Activated CD8-positive, alpha-beta T cell treated with anti-CD3 and anti-CD28 coated beads for 36 hours (primary cell): ENCODE data around the gene RAPGEF2. TPM values are rescaled to one million over a fixed set of nuclear protein-coding genes. Genes with fewer than 3 reads are reported as not detected.

Source experiments
- ATAC-seq: fragments of 200-7000 bp; cut with Tn5 transposase; one replicate; pipeline ENCODE4 v1.10.0; 2021; ENCODE audit warnings: mild to moderate bottlenecking, moderate library complexity
- CTCF ChIA-PET: fragments of 350-600 bp; sonication (Branson Sonifier 250); formaldehyde crosslinking; loops from one replicate; lab custom pipeline; 2021; ENCODE audit warnings: antibody characterized with exemption; lab: Charles Lee
- POLR2A ChIA-PET: fragments of 350-600 bp; sonication (Branson Sonifier 250); formaldehyde crosslinking; loops from one replicate; lab custom pipeline; 2021; ENCODE audit warnings: antibody characterized with exemption; lab: Charles Lee
- DNase-seq: peaks from one replicate; pipeline ENCODE4 v3.0.0-alpha.2; 2020
- H3K27ac Mint-ChIP-seq: one replicate; pipeline ENCODE4 v1.8.0; 2021; ENCODE audit warnings: mild to moderate bottlenecking, mixed read lengths
- H3K27me3 Mint-ChIP-seq: one replicate; pipeline ENCODE4 v1.8.0; 2021; ENCODE audit warnings: mixed read lengths
- H3K36me3 Mint-ChIP-seq: one replicate; pipeline ENCODE4 v1.8.0; 2021; ENCODE audit warnings: low read depth, mixed read lengths
- H3K4me1 Mint-ChIP-seq: one replicate; pipeline ENCODE4 v1.8.0; 2021; ENCODE audit warnings: low read depth, mixed read lengths
- H3K4me3 Mint-ChIP-seq: one replicate; pipeline ENCODE4 v1.8.0; 2021; ENCODE audit warnings: mild to moderate bottlenecking, moderate library complexity, mixed read lengths
- H3K9me3 Mint-ChIP-seq: one replicate; pipeline ENCODE4 v1.8.0; 2021; ENCODE audit warnings: mixed read lengths
- intact Hi-C: fragments of 100-400 bp; cut with micrococcal nuclease; formaldehyde crosslinking; loops from one replicate; pipeline ENCODE4 v1.10.0; 2022
- total RNA-seq, 2 experiments: library from RNA; stranded (reverse); gene quantifications; one replicate each; pipeline ENCODE4 v1.2.3, GENCODE V29; 2021
- TF ChIP-seq, protein P1 (sequence below): fragments of 200-600 bp; IDR thresholded peaks from one replicate; pipeline ENCODE4 v1.8.0; 2022; ENCODE audit warnings: antibody characterized with exemption, mild to moderate bottlenecking

The RAPGEF2 gene
- total RNA-seq, 2 experiments from 2014 or later: 13.7 to 14.8 TPM

DNA sequence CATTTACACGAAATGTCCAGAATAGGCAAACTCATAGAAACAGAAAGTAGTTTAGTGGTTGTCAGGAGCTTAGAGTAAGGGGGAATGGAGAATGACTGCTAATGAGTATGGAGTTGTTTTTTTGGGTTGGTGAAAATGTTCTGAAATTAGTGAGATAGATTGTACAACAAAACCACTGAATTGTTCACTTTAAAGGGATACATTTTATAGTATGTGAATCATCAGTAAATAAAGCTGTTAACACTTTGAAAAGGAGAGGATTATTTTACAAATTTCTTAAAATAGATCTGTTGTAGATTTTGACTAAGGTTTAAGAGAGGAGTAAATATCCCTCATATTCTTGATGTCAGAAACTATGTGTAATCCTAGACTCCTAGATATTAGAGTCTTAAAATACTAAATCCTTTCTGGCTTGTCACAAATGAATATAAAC lies 82.7 kb downstream of the RAPGEF2 start:
- peaks cover 1% of the 10 kb centered on the region for H3K9me3 Mint-ChIP-seq
- H3K27ac Mint-ChIP-seq: no peak overlapping the region
- ATAC-seq (peak; percentile 39), DNase-seq (no peak)
- ChIA-PET POLR2A (no interaction called here), CTCF (interaction anchor here (1.1 kb wide), 2 partner anchors 16 to 17 kb away, joined by 3 read pairs; no protein-coding TSS in a partner anchor)
- TF ChIP-seq, protein P1, sequence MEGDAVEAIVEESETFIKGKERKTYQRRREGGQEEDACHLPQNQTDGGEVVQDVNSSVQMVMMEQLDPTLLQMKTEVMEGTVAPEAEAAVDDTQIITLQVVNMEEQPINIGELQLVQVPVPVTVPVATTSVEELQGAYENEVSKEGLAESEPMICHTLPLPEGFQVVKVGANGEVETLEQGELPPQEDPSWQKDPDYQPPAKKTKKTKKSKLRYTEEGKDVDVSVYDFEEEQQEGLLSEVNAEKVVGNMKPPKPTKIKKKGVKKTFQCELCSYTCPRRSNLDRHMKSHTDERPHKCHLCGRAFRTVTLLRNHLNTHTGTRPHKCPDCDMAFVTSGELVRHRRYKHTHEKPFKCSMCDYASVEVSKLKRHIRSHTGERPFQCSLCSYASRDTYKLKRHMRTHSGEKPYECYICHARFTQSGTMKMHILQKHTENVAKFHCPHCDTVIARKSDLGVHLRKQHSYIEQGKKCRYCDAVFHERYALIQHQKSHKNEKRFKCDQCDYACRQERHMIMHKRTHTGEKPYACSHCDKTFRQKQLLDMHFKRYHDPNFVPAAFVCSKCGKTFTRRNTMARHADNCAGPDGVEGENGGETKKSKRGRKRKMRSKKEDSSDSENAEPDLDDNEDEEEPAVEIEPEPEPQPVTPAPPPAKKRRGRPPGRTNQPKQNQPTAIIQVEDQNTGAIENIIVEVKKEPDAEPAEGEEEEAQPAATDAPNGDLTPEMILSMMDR: no peak
- no peaks in the 10 kb centered on the region for H3K36me3 Mint-ChIP-seq
- peaks cover 10% of the 10 kb centered on the region for H3K4me1 Mint-ChIP-seq
- no peak overlapping the region for H3K4me3 Mint-ChIP-seq
- intact Hi-C loops: no loop called here
- H3K27me3 Mint-ChIP-seq: no peaks in the 10 kb centered on the region

DNA sequence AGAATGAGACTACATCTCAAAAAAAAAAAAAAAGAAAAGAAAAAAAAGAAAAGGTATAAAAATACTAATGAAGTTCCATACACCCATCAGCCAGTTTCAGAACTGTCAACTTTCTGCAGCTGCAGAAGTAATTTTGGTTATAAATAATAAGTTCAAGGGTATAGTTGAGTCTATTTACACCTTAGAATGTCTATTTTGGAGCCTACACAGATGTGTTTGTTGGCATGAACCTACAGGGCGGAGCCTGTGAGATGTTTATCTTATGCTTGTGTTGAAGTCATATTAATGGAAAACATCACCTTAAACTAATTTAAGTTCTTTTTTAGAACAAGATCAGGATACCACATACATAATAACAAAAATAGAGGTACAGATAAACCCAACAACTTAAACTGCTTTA lies 85.8 kb downstream of the RAPGEF2 start:
- ChIA-PET POLR2A (no interaction called here), CTCF (interaction anchor here (1.5 kb wide), 1 partner anchor 10 kb away, joined by 3 read pairs; no protein-coding TSS in a partner anchor)
- Mint-ChIP-seq H3K27me3 (no peaks in the 10 kb centered on the region), H3K4me1 (peaks cover 10% of the 10 kb centered on the region), H3K4me3 (no peak overlapping the region), H3K27ac (no peak overlapping the region), H3K36me3 (no peaks in the 10 kb centered on the region), H3K9me3 (no peaks in the 10 kb centered on the region)
- ATAC-seq (no peak), DNase-seq (no peak)
- intact Hi-C loops: no loop called here
- TF ChIP-seq, protein P1: no peak

DNA sequence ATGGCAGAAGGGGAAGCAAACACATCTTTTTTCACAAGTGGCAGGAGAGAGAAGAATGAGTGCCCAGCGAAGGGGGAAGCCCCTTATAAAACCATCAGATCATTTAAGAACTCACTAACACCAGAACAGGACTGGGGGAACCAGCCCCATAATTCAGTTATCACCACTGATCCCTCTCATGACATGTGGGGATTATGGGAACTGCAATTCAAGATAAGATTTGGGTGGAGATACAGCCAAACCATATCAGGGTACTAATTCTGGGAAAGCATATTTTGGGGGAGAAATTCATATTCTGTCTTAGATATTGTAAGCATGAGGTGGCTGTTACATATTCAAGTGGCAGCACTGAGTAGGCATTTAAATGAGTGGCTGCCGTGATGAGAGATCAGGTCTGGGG lies 87.8 kb downstream of the RAPGEF2 start:
- H3K9me3 Mint-ChIP-seq: no peaks in the 10 kb centered on the region
- H3K4me1 Mint-ChIP-seq: peaks cover 2% of the 10 kb centered on the region
- intact Hi-C loops: no loop called here
- ChIA-PET CTCF (interaction anchor here (1.3 kb wide), 1 partner anchor 12 kb away, joined by 4 read pairs; no protein-coding TSS in a partner anchor), POLR2A (no interaction called here)
- TF ChIP-seq, protein P1: no peak
- H3K4me3 Mint-ChIP-seq: no peak overlapping the region
- DNase-seq (no peak), ATAC-seq (no peak)
- H3K27me3 Mint-ChIP-seq: no peaks in the 10 kb centered on the region
- H3K36me3 Mint-ChIP-seq: no peaks in the 10 kb centered on the region
- H3K27ac Mint-ChIP-seq: no peak overlapping the region

DNA sequence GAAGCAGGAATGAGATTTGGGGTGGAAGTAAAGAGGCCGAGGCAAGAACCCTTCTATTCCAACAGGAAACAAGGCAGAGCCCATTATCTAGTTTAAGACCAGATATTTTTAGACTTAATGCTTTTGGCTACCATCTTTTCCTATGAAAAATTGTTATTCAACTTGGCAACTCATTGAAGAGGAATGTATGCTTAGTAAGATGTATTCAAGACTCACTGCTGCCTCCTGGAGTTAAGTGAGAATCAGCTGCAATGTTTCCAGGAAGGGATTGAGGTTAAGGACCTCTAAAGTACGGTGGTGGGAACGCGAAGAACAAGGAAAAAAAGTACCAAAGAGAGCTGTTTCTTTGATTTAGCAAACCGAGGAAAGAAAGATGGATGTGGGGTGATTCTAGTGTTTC lies 89.1 kb downstream of the RAPGEF2 start:
- Mint-ChIP-seq H3K9me3 (no peaks in the 10 kb centered on the region), H3K27ac (no peak overlapping the region), H3K27me3 (no peaks in the 10 kb centered on the region), H3K4me1 (no peaks in the 10 kb centered on the region), H3K36me3 (no peaks in the 10 kb centered on the region), H3K4me3 (no peak overlapping the region)
- DNase-seq (no peak), ATAC-seq (no peak)
- TF ChIP-seq, protein P1: peak; percentile 23
- POLR2A ChIA-PET: interaction anchor here (0.6 kb wide), 1 partner anchor 17 kb away, joined by 4 read pairs; no protein-coding TSS in a partner anchor
- intact Hi-C loops: no loop called here
- CTCF ChIA-PET: interaction anchor here (0.9 to 2.0 kb wide), 3 partner anchors 9 to 334 kb away, joined by 4 to 17 read pairs (median 6); no protein-coding TSS in a partner anchor

DNA sequence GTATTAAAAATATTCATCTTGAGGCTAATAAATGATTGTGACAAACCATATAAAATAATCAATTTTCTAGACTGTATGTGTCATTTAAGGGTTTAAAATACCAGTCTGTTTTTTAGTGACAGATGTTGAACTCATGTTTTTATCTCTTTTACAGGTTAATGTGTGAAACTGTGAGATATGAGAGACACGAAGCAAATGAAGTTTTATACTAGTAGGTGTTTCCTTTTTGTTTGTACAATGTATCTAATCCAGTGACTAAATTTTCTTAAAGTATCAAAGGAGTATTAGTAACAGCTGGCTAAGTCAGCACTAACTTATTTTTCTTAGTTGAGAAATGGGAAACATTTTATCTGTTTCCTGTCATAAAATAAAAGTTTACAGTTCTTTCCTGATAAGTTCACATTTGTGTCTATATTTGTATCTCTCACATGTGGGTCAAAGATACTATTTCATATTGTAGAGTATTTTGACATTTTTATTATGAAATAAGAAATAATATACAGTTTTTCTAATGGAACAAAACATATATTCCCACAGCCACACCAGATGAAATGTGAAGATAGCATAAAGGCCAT lies 90.3 kb downstream of the RAPGEF2 start:
- ATAC-seq (no peak), DNase-seq (no peak)
- CTCF ChIA-PET: interaction anchor here (1.3 to 2.0 kb wide), 2 partner anchors 10 to 337 kb away, joined by 3 to 17 read pairs; no protein-coding TSS in a partner anchor
- POLR2A ChIA-PET: no interaction called here
- H3K9me3 Mint-ChIP-seq: no peaks in the 10 kb centered on the region
- no peaks in the 10 kb centered on the region for H3K27me3 Mint-ChIP-seq
- no peak overlapping the region for H3K27ac Mint-ChIP-seq
- H3K4me1 Mint-ChIP-seq: no peaks in the 10 kb centered on the region
- TF ChIP-seq, protein P1: no peak
- H3K36me3 Mint-ChIP-seq: no peaks in the 10 kb centered on the region
- intact Hi-C loops: no loop called here
- no peak overlapping the region for H3K4me3 Mint-ChIP-seq
